ENCODE measurements around the gene PRDM8.

DNA sequence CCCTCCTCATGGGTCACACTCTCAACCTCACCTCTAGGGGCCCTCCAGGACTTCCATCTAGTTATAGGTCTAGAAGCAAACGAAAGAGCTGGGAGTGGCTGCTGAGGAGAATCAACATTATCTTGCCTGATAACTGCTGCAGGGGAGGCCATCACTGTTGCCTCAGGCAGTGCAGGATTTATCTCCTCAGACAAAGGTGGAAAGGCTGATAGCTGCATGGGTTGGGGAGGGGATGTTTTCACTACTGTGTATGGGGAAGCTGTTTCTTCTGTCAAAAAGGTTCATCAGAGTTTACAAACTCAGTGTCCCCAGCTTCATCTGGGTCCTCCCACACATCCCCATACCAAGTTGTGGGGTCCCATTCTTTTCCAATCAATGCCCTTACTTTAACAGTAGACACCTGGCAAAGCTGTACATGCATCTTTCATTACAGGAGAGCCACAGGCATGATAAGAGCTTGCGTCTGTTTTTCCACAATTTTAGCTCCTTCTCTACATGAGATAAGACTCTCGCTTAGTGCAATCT lies 17.6 kb upstream of the PRDM8 start:
- TF ChIP-seq, protein P1, sequence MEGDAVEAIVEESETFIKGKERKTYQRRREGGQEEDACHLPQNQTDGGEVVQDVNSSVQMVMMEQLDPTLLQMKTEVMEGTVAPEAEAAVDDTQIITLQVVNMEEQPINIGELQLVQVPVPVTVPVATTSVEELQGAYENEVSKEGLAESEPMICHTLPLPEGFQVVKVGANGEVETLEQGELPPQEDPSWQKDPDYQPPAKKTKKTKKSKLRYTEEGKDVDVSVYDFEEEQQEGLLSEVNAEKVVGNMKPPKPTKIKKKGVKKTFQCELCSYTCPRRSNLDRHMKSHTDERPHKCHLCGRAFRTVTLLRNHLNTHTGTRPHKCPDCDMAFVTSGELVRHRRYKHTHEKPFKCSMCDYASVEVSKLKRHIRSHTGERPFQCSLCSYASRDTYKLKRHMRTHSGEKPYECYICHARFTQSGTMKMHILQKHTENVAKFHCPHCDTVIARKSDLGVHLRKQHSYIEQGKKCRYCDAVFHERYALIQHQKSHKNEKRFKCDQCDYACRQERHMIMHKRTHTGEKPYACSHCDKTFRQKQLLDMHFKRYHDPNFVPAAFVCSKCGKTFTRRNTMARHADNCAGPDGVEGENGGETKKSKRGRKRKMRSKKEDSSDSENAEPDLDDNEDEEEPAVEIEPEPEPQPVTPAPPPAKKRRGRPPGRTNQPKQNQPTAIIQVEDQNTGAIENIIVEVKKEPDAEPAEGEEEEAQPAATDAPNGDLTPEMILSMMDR (conservative IDR thresholded peaks at IDR 0.05; ENCODE audit: low read depth, low read length), result no peak
- TF ChIP-seq RAD21 (IDR thresholded peaks at IDR 0.05; ENCODE audit: low read length) (no peak), ELK1 (IDR thresholded peaks at IDR 0.05; ENCODE audit: borderline replicate concordance, low read depth, low read length) (no peak), POLR2A (IDR thresholded peaks at IDR 0.05; ENCODE audit: low read depth, low read length) (no peak), BHLHE40 (IDR thresholded peaks at IDR 0.05; ENCODE audit: low read depth, low read length) (no peak), FOS (IDR thresholded peaks at IDR 0.05; ENCODE audit: low read depth, low read length) (no peak), CEBPB (IDR thresholded peaks at IDR 0.05; ENCODE audit: low read depth, low read length) (no peak), RCOR1 (IDR thresholded peaks at IDR 0.05; ENCODE audit: insufficient replicate concordance, low read length) (no peak), MXI1 (IDR thresholded peaks at IDR 0.05; ENCODE audit: borderline replicate concordance, low read depth, low read length) (no peak), MAFK (IDR thresholded peaks at IDR 0.05; ENCODE audit: low read depth, low read length) (no peak)
